WTC11 (cell line): ENCODE results near the gene PARD3B. TPM values are rescaled to one million over a fixed set of nuclear protein-coding genes. Genes with fewer than 3 reads are reported as not detected.

Experiments
- ATAC-seq: fragments of 200-7000 bp; cut with Tn5 transposase; 2 replicates; pipeline ENCODE4 v1.10.0; 2021; ENCODE audit warnings: mild to moderate bottlenecking, moderate library complexity
- CTCF ChIA-PET: fragments of 300-600 bp; sonication (Branson Sonifier 250); formaldehyde crosslinking; loops from one replicate; lab custom pipeline; 2021; ENCODE audit warnings: antibody characterized with exemption; lab: Charles Lee
- POLR2A ChIA-PET: fragments of 350-600 bp; sonication (Branson Sonifier 250); formaldehyde crosslinking; loops from one replicate; lab custom pipeline; 2021; ENCODE audit warnings: antibody characterized with exemption; lab: Charles Lee
- DNase-seq: peaks from one replicate; pipeline ENCODE4 v3.0.0; 2021; ENCODE audit warnings: low spot score
- H3K27ac Mint-ChIP-seq: 2 replicates; pipeline ENCODE4 v1.8.0; 2021; ENCODE audit warnings: mixed read lengths
- H3K27me3 Mint-ChIP-seq: 2 replicates; pipeline ENCODE4 v1.8.0; 2021; ENCODE audit warnings: low read depth, mild to moderate bottlenecking, moderate library complexity, mixed read lengths
- H3K36me3 Mint-ChIP-seq: 2 replicates; pipeline ENCODE4 v1.8.0; 2021; ENCODE audit warnings: mixed read lengths
- H3K4me1 Mint-ChIP-seq: 2 replicates; pipeline ENCODE4 v1.8.0; 2022; ENCODE audit warnings: mixed read lengths
- H3K4me3 Mint-ChIP-seq: 2 replicates; pipeline ENCODE4 v1.8.0; 2021; ENCODE audit warnings: mild to moderate bottlenecking, moderate library complexity, mixed read lengths
- H3K9me3 Mint-ChIP-seq: 2 replicates; pipeline ENCODE4 v1.8.0; 2021; ENCODE audit warnings: mixed read lengths
- ATF2 ChIP-seq: sonication (generic); formaldehyde crosslinking; IDR thresholded peaks from 2 replicates; pipeline ENCODE4 v1.8.1; 2022; ENCODE audit warnings: low read depth, missing genetic modification reagents, borderline replicate concordance
- ATF3 ChIP-seq: sonication (generic); formaldehyde crosslinking; conservative IDR thresholded peaks from 2 replicates; pipeline ENCODE4 v1.8.1; 2022; ENCODE audit warnings: mild to moderate bottlenecking, missing genetic modification reagents
- CDX4 ChIP-seq: fragments of 250-450 bp; sonication (Bioruptor Pico); IDR thresholded peaks from 2 replicates; pipeline ENCODE4 v1.9.0; 2021; ENCODE audit warnings: moderate library complexity, mild to moderate bottlenecking, inconsistent platforms, borderline replicate concordance
- GRHL2 ChIP-seq: fragments of 250-450 bp; sonication (Bioruptor Pico); IDR thresholded peaks from 2 replicates; pipeline ENCODE4 v1.8.0; 2022; ENCODE audit warnings: mild to moderate bottlenecking, moderate library complexity; ENCODE audit not compliant: insufficient replicate concordance, severe bottlenecking
- HMGA2 ChIP-seq: fragments of 250-450 bp; sonication (Bioruptor Pico); IDR thresholded peaks from 2 replicates; pipeline ENCODE4 v1.4.0; 2021; ENCODE audit warnings: mild to moderate bottlenecking, moderate library complexity
- IRF1 ChIP-seq: sonication (generic); formaldehyde crosslinking; IDR thresholded peaks from 2 replicates; pipeline ENCODE4 v1.8.0; 2023; ENCODE audit warnings: missing genetic modification reagents
- NR1H2 ChIP-seq: sonication (generic); formaldehyde crosslinking; IDR thresholded peaks from 2 replicates; pipeline ENCODE4 v1.9.0; 2021; ENCODE audit warnings: mild to moderate bottlenecking, moderate library complexity, missing genetic modification reagents
- PRRX2 ChIP-seq: fragments of 250-450 bp; sonication (Bioruptor Pico); IDR thresholded peaks from 2 replicates; pipeline ENCODE4 v1.8.0; 2021; ENCODE audit warnings: mild to moderate bottlenecking
- SOX15 ChIP-seq: fragments of 250-450 bp; sonication (Bioruptor Pico); IDR thresholded peaks from 2 replicates; pipeline ENCODE4 v1.9.0; 2021; ENCODE audit warnings: mild to moderate bottlenecking
- TCF7 ChIP-seq: sonication (generic); formaldehyde crosslinking; IDR thresholded peaks from 2 replicates; pipeline ENCODE4 v1.8.0; 2022; ENCODE audit warnings: mild to moderate bottlenecking, low read depth, missing genetic modification reagents, moderate library complexity
- USF2 ChIP-seq: sonication (generic); formaldehyde crosslinking; IDR thresholded peaks from 2 replicates; pipeline ENCODE4 v1.8.1; 2023; ENCODE audit warnings: mild to moderate bottlenecking, missing genetic modification reagents, moderate library complexity
- ZMAT4 ChIP-seq: fragments of 250-450 bp; sonication (Bioruptor Pico); IDR thresholded peaks from 2 replicates; pipeline ENCODE4 v1.9.0; 2021; ENCODE audit warnings: mild to moderate bottlenecking
- ZNF281 ChIP-seq: sonication (generic); formaldehyde crosslinking; IDR thresholded peaks from 2 replicates; pipeline ENCODE4 v1.8.0; 2023; ENCODE audit warnings: mild to moderate bottlenecking, missing genetic modification reagents
- ZNF423 ChIP-seq: fragments of 250-450 bp; sonication (Bioruptor Pico); IDR thresholded peaks from 2 replicates; pipeline ENCODE4 v2.1.2; 2022; ENCODE audit warnings: mild to moderate bottlenecking, moderate library complexity
- total RNA-seq: library from RNA; stranded (reverse); gene quantifications from 3 replicates; pipeline ENCODE4 v1.2.3, GENCODE V29; 2021

PARD3B gene
- total RNA-seq, 1 experiment from 2014 or later, result 5.6 TPM

- TF ChIP-seq ATF2 (CRISPR knock-in tag) (no peak), SOX15 (CRISPR knock-in tag) (no peak), ZMAT4 (no peak), ZNF281 (CRISPR knock-in tag) (no peak), ATF3 (CRISPR knock-in tag) (no peak), GRHL2 (CRISPR knock-in tag) (no peak), CDX4 (CRISPR knock-in tag) (no peak), ZNF423 (CRISPR knock-in tag) (no peak), NR1H2 (CRISPR knock-in tag) (no peak)
Observed at GRCh38 chr2:205540036-205540435, 994.8 kb downstream of the PARD3B start (continued).

- no peaks in the 10 kb centered on the region for H3K27me3 Mint-ChIP-seq
- DNase-seq, result no peak
- no peaks in the 10 kb centered on the region for H3K36me3 Mint-ChIP-seq
- H3K4me1 Mint-ChIP-seq, result peaks cover 9% of the 10 kb centered on the region
- TF ChIP-seq PRRX2 (CRISPR knock-in tag), result no peak
- ATAC-seq, result no peak
- no peaks in the 10 kb centered on the region for H3K9me3 Mint-ChIP-seq
- H3K27ac Mint-ChIP-seq, result no peak overlapping the region
- H3K4me3 Mint-ChIP-seq, result no peak overlapping the region
- POLR2A ChIA-PET, result no interaction called here
- CTCF ChIA-PET, result no interaction called here
Observed at GRCh38 chr2:205543262-205543843, 998.1 kb downstream of the PARD3B start.

GRCh38 chr2:205543937-205544702 lies 998.8 kb downstream of the PARD3B start:
- H3K27me3 Mint-ChIP-seq, result no peaks in the 10 kb centered on the region
- CTCF ChIA-PET, result interaction anchor here (0.5 kb wide), 1 partner anchor 664 kb away, joined by 3 read pairs; no protein-coding TSS in a partner anchor
- H3K4me3 Mint-ChIP-seq, result no peak overlapping the region
- H3K9me3 Mint-ChIP-seq, result no peaks in the 10 kb centered on the region
- H3K27ac Mint-ChIP-seq, result no peak overlapping the region; the same call in 1 of the 2 replicates
- DNase-seq, result no peak
- peaks cover 9% of the 10 kb centered on the region for H3K4me1 Mint-ChIP-seq
- ATAC-seq, result no peak
- TF ChIP-seq GRHL2 (CRISPR knock-in tag), result no peak
- no peak for TF ChIP-seq USF2 (CRISPR knock-in tag)
- TF ChIP-seq HMGA2 (CRISPR knock-in tag), result no peak
- no peak for TF ChIP-seq IRF1
- TF ChIP-seq TCF7 (CRISPR knock-in tag), result no peak
- TF ChIP-seq, all 79 proteins: peak for 0
- POLR2A ChIA-PET, result no interaction called here
- H3K36me3 Mint-ChIP-seq, result no peaks in the 10 kb centered on the region
